ENCODE data around the gene CCNH.

CCNH gene

GRCh38 chr5:87359106-87359505 lies 53.6 kb downstream of the CCNH start:
- DNase-seq = no peak

GRCh38 chr5:87354496-87354895 lies 58.2 kb downstream of the CCNH start:
- no peak for DNase-seq

- DNase-seq = no peak
Observed at GRCh38 chr5:87347841-87348240, 64.9 kb downstream of the CCNH start.

- no peak for DNase-seq
Observed at GRCh38 chr5:87347272-87347671, 65.5 kb downstream of the CCNH start.

Measured in CD4-positive, alpha-beta T cell treated with Interleukin-10 for 1 hour (primary cell).